ENCODE results near the gene CPZ. TPM values are rescaled to one million over a fixed set of nuclear protein-coding genes. Genes with fewer than 3 reads are reported as not detected.

CPZ gene
- total RNA-seq, 1 donor from 2014 or later, result 0.86 TPM

- TF ChIP-seq, protein P1, sequence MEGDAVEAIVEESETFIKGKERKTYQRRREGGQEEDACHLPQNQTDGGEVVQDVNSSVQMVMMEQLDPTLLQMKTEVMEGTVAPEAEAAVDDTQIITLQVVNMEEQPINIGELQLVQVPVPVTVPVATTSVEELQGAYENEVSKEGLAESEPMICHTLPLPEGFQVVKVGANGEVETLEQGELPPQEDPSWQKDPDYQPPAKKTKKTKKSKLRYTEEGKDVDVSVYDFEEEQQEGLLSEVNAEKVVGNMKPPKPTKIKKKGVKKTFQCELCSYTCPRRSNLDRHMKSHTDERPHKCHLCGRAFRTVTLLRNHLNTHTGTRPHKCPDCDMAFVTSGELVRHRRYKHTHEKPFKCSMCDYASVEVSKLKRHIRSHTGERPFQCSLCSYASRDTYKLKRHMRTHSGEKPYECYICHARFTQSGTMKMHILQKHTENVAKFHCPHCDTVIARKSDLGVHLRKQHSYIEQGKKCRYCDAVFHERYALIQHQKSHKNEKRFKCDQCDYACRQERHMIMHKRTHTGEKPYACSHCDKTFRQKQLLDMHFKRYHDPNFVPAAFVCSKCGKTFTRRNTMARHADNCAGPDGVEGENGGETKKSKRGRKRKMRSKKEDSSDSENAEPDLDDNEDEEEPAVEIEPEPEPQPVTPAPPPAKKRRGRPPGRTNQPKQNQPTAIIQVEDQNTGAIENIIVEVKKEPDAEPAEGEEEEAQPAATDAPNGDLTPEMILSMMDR (conservative IDR thresholded peaks at IDR 0.05; ENCODE audit: low read depth, low read length), result no peak
- no peak overlapping the region for H3K4me3 ChIP-seq (ENCODE audit: low read depth, low read length)
- DNase-seq (ENCODE audit: low read depth), result no peak
These were observed 45.8 kb upstream of the CPZ start for GRCh38 chr4:8546766-8547107.

DNA sequence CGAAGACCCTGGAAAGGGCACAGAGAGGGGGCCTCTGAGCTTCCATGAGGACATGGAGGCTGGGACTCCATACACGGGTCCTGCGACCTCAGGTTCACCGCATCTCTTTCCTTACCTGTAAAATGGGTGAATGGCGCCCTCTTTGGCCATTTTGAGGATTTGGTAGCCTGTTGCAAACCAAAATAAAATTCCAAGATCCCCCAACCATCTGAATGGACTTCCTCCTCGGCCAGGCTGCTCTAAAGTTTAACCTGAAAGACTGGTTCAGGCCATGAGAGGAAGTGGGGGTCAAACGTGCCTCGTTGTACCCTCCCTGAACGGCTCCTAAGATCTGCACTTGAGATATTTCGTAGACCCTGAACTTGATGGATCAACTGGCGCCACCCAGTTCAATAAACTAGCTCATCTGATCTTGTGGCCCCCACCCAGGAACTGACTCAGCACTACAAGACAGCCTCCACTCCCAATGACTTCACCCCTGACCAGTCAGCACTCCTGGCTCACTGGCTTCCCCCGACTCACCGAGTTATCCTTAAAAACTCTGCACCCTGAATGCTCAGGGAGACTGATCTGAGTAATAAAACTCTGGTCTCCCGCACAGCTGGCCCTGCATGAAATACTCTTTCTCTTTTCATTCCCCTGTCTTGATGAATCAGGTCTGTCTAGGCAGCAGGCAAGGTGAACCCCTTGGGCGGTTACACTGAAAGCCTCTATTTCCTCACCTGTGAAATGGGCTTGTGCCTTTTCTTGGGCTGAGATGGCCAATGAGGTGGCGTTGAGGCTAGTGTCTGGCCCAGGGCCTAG, 45.3 kb upstream of the CPZ start:
- H3K4me3 ChIP-seq (ENCODE audit: low read depth, low read length), result no peak overlapping the region
- no peak for DNase-seq (ENCODE audit: low read depth)
- TF ChIP-seq, protein P1 (conservative IDR thresholded peaks at IDR 0.05; ENCODE audit: low read depth, low read length), result peak; percentile 59

- no peak for DNase-seq (ENCODE audit: low read depth)
- no peak overlapping the region for H3K4me3 ChIP-seq (ENCODE audit: low read depth, low read length)
- TF ChIP-seq, protein P1 (conservative IDR thresholded peaks at IDR 0.05; ENCODE audit: low read depth, low read length), result no peak
These were observed 44.4 kb upstream of the CPZ start for GRCh38 chr4:8547912-8548730.

DNA sequence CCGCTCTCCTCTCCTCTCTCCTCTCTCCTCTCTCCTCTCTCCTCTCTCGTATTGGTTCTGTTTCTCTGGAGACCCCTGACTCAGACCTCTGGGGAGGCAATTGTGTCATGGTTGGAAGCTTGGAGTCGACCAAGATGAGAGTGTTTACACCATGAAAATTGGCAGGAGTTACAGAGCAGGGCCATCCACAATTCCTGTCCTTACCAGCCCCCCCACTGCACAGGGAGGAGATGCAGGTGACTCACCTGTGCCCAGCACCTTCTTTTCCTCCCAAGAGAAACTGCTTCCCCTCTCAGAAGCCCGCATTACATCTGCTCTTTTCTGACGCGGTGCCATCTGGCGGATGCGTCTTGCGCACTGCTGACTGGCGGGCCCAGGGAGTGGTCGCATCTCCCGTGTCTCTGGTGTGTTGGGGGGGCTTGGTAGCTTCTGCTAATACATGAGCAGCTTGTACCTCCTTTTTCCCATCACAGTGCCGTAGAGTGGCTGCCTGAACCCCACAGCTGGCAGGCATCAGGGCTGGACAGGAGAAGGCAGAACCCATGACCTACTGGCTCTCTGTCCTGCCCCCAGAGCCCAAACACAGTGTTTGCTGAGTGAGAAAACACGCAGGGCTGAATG, 43.7 kb upstream of the CPZ start:
- H3K4me3 ChIP-seq (ENCODE audit: low read depth, low read length), result no peak overlapping the region
- TF ChIP-seq, protein P1 (conservative IDR thresholded peaks at IDR 0.05; ENCODE audit: low read depth, low read length), result no peak
- DNase-seq (ENCODE audit: low read depth), result no peak

DNA sequence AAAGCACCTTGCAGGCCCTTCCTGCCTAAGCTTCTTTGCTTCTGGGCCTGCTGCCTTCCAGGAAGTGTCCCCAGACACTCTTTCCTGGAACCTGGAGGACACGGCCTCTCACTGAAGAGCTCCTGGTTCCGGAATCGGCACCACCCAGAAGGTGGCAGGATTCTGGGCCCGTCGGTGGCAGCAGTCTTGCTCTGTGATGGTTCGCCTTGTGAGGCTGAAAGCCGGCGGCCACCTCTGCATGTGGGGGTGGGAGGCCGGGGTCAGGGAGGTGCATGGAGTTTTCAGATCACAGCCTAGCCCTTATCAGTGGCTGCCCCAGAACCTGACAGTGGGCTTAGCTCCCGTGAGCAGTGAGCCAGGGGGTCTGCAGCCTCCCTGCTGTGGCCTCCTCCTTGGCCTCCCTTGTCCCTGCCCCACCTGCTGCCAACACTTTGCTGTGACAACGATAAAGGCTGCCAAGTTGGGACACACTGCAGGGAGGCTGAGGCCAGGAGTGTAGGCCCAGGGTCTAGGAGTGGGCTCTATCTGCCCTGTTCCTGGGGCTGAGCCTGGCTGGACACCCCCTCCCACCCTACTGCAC, 43.1 kb upstream of the CPZ start:
- no peak overlapping the region for H3K4me3 ChIP-seq (ENCODE audit: low read depth, low read length)
- TF ChIP-seq, protein P1 (conservative IDR thresholded peaks at IDR 0.05; ENCODE audit: low read depth, low read length), result no peak
- DNase-seq (ENCODE audit: low read depth), result no peak

DNA sequence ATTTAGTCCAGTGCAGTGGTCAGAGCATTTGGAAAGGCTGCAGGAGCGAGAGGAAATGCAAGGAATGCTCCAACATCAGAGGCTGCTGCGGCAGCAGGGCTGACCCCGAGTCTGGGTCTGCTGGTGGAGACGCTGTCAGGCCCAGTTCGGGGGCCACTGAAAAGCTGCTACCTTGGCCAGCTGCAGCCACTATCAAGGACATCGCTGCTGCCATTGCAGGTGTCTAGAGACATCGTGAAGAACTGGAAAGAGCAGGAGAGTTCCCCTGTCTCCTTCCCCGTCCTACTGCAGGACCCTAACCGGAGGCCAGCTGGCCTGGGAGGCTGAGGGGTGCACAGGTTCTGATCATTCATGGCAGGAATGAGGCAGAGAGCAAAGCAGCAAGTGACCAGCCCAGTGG, 41.9 kb upstream of the CPZ start:
- no peak for DNase-seq (ENCODE audit: low read depth)
- H3K4me3 ChIP-seq (ENCODE audit: low read depth, low read length), result no peak overlapping the region

More for the DNA sequence above, 41.9 kb upstream of the CPZ start:
- TF ChIP-seq, protein P1 (conservative IDR thresholded peaks at IDR 0.05; ENCODE audit: low read depth, low read length), result no peak
